ENCODE results near the gene ADORA1.

The ADORA1 gene

GRCh38 chr1:203175827-203176241 is 48.3 kb downstream of the ADORA1 start:
- no peak for DNase-seq

DNA sequence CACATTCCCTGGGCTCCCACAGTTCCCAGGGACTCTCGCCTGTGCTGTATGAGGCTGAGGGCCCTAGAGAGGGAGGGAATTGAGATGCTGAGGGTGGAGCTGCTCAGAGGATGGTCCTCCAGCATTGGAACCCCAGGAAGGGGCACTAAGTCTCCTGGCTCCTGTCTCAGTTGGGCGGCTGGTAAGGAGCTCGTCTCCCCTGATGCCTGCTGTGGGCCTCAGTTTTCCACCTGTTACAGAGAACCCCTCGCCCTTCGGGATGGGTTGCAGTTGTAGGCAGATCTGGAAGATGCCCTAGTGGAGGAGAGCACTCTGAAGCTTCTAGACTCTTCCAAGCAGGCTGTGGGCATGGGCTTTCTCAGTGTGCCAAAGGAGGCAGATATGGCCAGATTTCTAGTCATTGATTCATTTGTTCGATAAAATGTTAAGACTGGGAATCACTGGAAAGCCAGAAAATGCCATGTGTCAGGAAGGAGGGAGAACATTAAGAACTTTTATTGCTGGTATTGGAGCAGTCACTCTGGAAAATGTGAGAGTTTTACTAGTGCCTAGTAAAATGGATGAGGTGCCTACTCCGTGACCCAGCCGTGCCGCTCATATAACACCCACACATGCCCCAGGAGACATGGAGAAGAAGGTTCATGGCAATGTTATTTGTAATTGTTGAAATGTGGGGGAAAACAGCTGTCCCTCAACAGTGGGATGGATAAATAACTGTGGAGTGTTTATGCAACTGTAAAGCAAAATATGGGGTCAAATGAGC is 48.9 kb downstream of the ADORA1 start:
- no peak for DNase-seq

- DNase-seq = no peak
These were observed 49.5 kb downstream of the ADORA1 start for GRCh38 chr1:203177036-203177405.

DNA sequence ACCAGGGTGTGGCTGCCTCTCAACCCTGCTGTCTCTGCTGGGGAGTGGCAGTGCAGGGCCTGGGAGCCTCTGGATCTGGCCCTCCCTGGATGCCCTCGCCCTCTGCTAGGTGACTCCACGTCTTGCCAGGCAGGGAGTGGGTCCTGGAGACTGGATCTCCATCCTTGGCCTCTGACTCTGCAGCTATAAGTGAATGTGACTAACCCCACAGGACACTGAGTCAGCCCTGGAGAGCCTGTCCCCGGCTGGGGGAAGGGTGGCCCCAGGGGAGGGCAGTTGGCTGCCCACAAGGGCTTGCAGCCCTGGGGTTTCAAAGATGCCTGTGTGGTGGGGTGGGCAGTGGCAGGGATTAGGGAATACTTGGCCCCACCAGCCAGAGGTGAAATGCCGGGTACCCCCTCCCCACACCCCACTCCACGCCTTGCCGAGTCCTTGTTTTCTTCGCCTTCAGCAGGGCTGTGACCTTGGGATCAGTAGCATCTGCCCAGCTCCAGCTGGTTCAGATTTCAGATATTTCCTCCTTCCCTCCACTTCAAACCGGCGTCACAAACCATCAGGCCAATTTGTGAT is 50.0 kb downstream of the ADORA1 start:
- no peak for DNase-seq

- DNase-seq = no peak
These were observed 50.6 kb downstream of the ADORA1 start for GRCh38 chr1:203178083-203178482.

- no peak for DNase-seq
These were observed 51.5 kb downstream of the ADORA1 start for GRCh38 chr1:203178821-203179666.

DNA sequence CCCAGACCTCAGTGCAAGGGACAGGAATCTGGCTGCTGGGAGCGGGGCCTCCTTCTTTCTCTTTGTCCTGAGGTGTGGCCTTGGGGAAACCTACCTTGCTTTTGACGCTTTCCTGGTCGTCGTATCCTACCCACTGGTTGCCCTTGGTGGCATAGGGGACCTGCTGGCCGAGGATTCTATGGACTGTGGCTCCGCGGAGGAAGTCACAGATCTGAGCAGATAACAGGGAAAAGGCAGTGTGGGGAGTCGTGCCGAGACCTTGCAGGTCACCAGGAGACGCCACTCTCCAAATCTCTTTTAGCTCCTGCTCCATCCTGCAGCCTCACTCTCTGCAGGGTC is 52.1 kb downstream of the ADORA1 start:
- no peak for DNase-seq

DNA sequence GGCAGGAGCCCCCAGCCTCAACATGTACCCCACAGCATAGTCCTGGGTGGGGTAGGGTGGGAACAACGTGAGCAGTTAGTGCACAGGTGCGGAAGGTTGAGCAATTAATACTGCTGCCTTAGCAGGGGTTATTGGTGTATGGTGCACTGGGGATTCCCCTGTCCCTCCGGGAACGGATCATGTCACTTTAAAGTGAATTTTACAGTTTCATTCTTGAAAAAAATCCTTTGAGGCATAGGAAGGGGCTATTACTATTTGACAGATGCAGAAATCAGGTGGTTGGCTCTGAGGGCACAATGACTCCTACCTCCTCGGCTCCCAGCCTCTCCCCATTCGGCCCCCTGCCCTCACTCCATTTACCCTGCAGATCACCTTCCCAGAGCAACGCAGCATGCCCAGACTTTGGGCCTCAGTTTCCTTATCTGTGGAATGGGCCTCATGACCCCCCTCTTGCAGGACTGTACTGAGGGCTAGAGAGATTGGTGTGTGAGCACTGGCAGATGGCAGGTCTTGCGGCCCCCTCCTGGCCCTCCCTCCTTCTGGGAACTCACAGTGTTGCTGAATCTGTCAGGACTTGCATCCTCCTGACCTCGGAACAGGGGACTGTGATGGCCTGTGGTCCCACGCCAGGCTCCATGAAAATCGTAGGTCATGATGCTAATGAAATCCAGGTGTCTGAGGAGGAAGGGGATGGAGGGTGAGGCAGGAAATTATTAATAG is 53.2 kb downstream of the ADORA1 start:
- no peak for DNase-seq

DNA sequence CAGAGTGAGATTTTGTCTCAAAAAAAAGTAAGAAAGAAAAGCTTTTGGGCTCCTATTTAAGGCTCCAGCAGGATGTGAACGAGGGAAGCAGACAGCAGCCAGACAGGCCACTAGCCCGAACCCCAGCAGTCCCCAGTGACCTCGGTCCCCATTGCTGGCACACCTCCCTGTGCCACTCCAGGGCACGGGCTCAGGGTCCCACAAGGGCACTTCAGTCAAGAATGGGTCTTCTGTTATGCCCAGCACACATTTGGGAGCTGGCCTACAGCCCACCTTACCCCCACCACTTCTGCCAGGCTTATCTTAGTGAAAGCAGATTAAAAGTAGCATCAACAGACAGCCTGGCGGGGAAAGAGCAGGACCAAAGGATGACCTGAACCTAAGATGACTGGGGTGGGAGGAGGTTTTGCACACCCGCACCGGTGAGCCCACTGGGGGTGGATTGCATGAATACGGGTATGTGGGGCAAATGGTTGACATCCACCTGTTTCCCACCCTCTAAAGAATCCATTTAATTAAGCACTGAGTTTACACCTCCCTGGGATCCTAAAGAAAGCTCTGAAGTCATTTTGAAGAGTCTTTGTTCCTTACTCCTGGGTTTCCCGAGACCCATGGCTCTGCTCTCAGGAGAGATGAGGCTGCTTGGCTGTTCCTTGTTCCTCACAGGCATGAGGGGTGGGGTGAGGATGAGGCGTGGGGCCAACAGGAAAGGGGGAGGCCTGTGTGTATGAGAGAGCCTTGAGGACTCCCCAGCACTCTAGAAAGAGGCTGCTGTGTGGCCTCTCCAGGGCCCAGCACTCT is 54.3 kb downstream of the ADORA1 start:
- DNase-seq = no peak

- DNase-seq = no peak
These were observed 54.9 kb downstream of the ADORA1 start for GRCh38 chr1:203182387-203182953.

DNA sequence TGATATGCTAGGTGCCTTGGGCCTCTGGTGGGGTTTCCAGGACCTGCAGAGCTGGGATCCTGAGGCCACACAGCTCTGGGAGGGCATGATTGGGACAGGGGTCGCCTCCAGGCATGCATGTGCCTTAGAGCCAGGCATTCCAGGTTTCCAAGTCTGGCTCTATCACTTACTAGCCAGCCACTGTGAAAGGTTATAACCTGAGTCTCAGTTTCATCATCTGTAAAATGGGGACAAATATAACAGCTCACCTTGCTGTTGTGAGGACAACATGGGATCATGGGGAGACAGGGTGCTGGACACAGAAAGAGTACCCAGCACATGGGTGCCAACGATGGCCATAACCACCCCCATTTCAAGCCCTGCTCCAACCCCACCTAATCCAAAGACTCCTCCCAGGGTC is 56.3 kb downstream of the ADORA1 start:
- DNase-seq = no peak

- DNase-seq = no peak
These were observed 56.9 kb downstream of the ADORA1 start for GRCh38 chr1:203184467-203184866.

GRCh38 chr1:203185061-203185461 is 57.5 kb downstream of the ADORA1 start:
- DNase-seq = no peak

- DNase-seq = no peak
These were observed 58.1 kb downstream of the ADORA1 start for GRCh38 chr1:203185585-203185984.

DNA sequence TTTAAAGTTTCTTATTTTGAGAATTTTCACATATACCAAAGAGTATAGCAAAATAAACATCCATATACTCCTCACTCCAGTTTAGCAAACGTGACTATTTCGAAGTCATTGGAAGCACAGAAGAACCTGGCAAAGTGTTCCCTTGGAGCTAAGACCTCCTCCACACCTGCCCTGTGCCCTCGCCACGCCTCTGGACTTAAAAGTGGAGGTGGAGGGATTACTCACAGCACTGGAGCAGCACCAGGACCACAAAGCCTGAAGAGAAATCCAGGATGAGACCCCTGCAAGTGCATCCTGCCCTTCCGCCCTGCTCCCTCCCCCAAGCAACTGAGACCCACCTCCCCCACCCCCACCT is 58.5 kb downstream of the ADORA1 start:
- no peak for DNase-seq

DNA sequence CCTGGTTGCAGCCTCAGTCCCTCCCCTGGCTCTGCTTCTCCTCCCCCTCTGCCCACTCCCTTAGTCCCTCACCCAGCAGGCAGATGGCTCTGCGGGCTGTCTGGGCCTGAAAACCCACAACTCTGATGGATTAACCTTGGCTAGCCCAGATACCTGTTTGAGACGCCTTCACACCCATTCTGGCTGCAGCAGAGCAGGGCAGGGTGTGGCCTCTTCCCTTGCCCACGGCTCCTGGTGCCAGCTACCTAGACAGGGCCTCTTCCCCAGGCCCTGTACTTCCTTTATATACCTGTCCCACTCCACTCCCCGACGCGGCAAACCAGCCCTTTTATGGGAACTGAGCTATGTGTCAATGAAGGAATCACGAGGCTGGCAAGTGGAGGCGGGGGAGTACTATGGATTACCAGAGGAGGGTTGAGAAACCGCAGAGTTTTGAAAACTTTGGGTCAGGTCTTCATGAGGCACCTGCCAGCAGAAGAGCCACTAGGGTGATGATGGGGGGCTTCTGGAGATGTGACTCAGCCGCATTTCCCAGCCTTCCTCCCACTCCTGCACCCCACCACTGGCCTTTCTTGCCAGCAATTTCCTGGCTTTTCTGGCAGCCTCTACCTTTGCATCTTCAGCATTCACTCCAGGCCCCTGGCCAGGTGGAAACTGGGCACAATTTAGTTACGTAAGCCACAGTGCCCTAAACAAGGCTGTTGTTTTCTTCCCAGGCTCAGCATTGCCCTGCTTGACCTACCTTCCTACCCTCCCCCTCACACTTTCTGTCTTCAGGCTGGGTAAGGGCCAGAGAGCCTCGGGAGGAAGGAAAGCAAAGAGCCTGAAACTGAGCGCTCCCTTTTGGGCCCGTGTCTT is 59.1 kb downstream of the ADORA1 start, which contains the start of gene CHI3L1:
TSS of gene CHI3L1 (minus strand) at position 259 of the 858 bp plus-strand sequence. CDS start at position 178, 81 bp downstream.
- DNase-seq = no peak

DNA sequence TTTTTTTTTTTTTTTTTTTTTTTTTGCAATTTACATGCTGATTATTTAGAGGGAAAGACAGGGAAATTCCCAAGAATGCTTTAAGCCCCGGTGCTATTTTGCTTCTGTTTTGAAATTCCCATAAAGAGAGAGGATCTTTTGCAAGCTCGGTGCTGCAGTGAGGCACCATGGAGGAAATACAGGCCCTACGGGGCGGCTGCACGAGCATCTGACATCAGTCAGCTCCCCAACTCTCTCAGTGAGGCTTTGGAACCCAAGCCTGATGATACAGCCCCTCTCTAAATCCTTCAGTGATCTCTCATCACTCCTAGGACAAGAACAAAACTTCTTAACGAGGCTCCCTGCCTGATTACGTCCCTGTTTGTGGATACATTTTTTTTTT is 59.8 kb downstream of the ADORA1 start:
- DNase-seq = no peak

DNA sequence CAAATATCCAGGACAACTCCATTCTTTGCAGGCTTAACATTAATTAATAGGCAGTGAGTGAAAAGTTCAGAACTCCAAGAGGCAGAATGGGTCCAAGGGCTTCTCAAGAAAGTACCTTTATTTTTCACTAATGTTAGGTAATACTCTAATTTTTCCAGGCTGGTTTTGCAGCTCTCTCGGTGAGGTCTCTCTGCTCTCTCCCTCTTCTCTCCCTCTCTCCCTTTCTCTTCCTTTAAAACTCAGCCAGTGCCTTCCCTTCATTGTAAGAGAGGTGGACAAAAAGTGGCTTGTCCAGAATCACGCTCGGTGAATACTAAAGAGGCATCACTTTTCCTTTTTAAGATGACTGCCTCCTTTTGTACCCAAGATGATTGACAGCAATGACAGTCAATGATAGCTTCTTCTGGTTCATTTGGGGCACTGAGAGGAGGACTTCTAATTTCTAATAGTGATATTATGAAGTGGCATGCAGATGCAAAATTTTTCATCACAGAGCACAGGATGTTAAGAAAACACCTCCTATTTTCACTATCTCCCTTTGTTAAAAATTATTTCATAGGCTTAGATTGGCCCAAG is 60.3 kb downstream of the ADORA1 start:
- no peak for DNase-seq

GRCh38 chr1:203188686-203189232 is 61.2 kb downstream of the ADORA1 start:
- no peak for DNase-seq

DNA sequence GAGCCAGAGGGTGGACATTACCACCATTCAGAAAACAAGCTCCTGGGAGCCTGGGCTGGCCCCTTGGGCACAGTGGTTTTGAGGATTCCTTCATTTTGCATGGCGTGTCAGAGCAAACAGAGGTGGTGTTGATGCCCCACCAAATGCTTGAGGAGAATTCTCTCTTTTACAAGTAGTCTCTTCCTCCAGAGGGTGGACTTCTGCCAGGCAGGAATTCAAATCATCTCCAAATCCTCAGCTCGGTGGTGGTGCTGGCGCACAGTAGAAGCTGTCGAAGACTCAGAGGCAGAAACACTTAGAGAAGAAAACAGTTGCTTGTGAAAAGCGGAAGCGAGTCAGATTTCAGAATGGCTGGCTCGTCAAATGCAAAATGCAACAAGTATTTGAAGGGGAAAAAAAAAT is 62.4 kb downstream of the ADORA1 start:
- DNase-seq = no peak

All from T-helper 9 cell (primary cell).